Body of pancreas (tissue), 4 donors: Measurements from ENCODE around the gene GMPR. TPM values are rescaled to one million over a fixed set of nuclear protein-coding genes. Genes with fewer than 3 reads are reported as not detected.

ENCODE experiments used
- ATAC-seq: fragments of 150-250 bp; one replicate; pipeline ENCODE4 v1.9.1; 2016
- DNase-seq, 4 donors: peaks; one replicate each; pipeline ENCODE4 v3.0.0-alpha.2; 2019
- H3K27ac ChIP-seq, 4 donors: fragments of 200-600 bp; sonication (generic); 1 replicate in 3 of 4; 2 replicates in 1 of 4; pipeline versions ENCODE4 v1.5.1 to v1.6.1; 2016 to 2019; ENCODE audit warnings: mild to moderate bottlenecking in 1 of 4, mixed read lengths in 1 of 4, moderate library complexity in 1 of 4
- H3K27me3 ChIP-seq, 2 donors: fragments of 200-600 bp; sonication (generic); one replicate each; pipeline ENCODE4 v1.6.0; 2016; ENCODE audit warnings: mild to moderate bottlenecking in 1 of 2
- H3K36me3 ChIP-seq, 2 donors: fragments of 200-600 bp; sonication (generic); replicated peaks in 1 of 2; 2 replicates each; pipeline ENCODE4 v1.5.1; 2016; ENCODE audit warnings: low read depth in 2 of 2; ENCODE audit not compliant: insufficient read depth in 1 of 2
- H3K4me1 ChIP-seq: fragments of 200-600 bp; sonication (generic); one replicate; pipeline ENCODE4 v1.6.0; 2016
- H3K4me3 ChIP-seq, 2 donors: fragments of 200-600 bp; sonication (generic); 1 replicate in 1 of 2; 2 replicates in 1 of 2; pipeline ENCODE4 v1.5.1; 2016 to 2019
- H3K9me3 ChIP-seq, 3 donors: fragments of 200-600 bp; sonication (generic); 1 replicate in 2 of 3; 2 replicates in 1 of 3; pipeline ENCODE4 v1.5.1; 2016
- POLR2A ChIP-seq, 3 donors: fragments of 450-650 bp; IDR thresholded peaks; one replicate each; pipeline ENCODE4 v1.6.1; 2016; ENCODE audit warnings: antibody characterized with exemption in 3 of 3, mild to moderate bottlenecking in 2 of 3
- WGBS, 2 donors: methylation state at CpG; one replicate each; pipeline ENCODE4 v1.1.5; 2017; 5-methylcytosine and 5-hydroxymethylcytosine counted together
- intact Hi-C: fragments of 100-400 bp; cut with DNase I; formaldehyde crosslinking; loops from one replicate; pipeline ENCODE4 v1.15.1; 2023
- total RNA-seq, 2 donors: library from RNA; depleted of rRNA; stranded (reverse); fragments of >200 nt; gene quantifications; one replicate each; pipeline ENCODE4 v1.1.0, GENCODE V29; 2016
- TF ChIP-seq, protein P1 (sequence below), 7 experiments: fragments of 450-650 bp in 4 of 7; fragments of 200-600 bp in 3 of 7; sonication (generic) in 3 of 7; IDR thresholded peaks; one replicate each; pipeline ENCODE4 v1.5.1; 2016 to 2019; ENCODE audit warnings: antibody characterized with exemption in 7 of 7

Gene GMPR
- total RNA-seq, 2 donors from 2014 or later = 7.9 to 14.0 TPM

DNA sequence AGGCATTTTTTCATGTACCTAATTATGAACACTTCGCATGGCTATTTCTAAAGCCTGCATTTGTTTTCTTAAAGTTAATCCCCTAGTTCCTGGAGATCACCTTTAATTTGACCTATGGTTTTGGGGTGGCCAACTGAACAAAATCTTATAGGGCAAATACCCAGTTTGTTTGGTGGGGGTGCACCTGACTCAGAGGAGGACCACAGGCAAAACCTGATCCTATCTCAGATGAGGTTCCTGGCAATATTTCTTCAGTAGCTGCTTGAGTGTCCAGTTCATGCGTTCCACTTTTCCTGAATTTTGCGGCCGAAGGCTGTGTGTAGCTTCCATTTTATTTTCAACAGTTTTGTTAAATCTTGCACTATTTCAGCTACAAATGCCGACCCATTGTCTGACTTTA, 10.3 kb upstream of the GMPR start:
- WGBS, 2 donors = 92 to 94% methylated on average over 5 of the region's 5 CpGs
- no peak for TF ChIP-seq POLR2A (IDR thresholded peaks at IDR 0.05)
- TF ChIP-seq, protein P1, sequence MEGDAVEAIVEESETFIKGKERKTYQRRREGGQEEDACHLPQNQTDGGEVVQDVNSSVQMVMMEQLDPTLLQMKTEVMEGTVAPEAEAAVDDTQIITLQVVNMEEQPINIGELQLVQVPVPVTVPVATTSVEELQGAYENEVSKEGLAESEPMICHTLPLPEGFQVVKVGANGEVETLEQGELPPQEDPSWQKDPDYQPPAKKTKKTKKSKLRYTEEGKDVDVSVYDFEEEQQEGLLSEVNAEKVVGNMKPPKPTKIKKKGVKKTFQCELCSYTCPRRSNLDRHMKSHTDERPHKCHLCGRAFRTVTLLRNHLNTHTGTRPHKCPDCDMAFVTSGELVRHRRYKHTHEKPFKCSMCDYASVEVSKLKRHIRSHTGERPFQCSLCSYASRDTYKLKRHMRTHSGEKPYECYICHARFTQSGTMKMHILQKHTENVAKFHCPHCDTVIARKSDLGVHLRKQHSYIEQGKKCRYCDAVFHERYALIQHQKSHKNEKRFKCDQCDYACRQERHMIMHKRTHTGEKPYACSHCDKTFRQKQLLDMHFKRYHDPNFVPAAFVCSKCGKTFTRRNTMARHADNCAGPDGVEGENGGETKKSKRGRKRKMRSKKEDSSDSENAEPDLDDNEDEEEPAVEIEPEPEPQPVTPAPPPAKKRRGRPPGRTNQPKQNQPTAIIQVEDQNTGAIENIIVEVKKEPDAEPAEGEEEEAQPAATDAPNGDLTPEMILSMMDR (IDR thresholded peaks at IDR 0.05) = no peak
- ATAC-seq (no peak), DNase-seq (no peak)
- H3K27ac ChIP-seq = no peak overlapping the region
- H3K27me3 ChIP-seq = no peaks in the 10 kb centered on the region
- peaks cover 20% of the 10 kb centered on the region for H3K4me1 ChIP-seq
- H3K4me3 ChIP-seq = no peak overlapping the region
- no peaks in the 10 kb centered on the region for H3K36me3 ChIP-seq
- intact Hi-C loops = no loop called here
- H3K9me3 ChIP-seq = no peaks in the 10 kb centered on the region

DNA sequence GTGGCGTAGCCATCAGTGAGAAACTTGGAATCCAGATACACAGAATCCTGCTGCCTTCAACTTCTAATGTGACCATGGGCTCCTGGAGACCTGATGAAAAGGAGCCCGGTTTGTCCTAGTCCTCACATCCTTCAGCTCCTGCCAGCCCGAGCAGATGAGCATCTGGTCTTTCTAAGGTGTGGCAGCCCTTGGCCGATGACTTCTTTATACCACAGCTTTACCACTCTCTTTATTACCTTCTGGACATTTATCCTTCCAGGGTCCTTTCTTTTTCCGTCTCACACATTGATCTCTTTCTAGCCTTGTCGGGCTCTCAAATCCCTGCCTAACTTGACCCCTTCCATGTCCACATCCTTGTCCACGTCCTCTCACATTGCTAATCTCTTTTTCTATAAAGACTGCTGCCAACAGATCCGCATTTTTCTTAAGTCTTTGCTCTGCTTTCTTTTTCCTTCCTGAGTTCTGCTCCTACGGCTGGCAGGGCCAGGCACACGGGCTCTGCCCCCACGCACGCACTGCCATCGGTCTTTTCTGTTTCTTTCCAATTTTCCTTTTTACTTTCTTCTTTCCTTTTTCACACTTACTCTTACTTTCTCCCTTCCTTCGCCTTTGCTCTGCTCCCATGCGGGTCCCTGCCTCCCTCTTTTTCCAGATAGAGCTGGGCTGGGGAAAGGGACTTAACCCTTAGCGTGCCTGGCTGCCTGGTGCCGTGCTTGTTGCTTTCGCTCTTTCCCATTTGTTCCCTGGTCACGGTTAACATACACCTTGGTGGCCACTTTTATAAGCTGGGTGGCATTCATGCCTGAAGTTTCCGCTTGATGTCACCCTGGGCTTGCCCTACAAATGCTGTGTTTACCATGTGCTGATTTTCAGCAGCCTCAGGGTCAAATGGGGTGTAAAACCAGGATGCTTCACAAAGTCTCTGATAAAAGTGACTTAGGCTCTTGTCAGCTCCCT, 9.4 kb upstream of the GMPR start:
- intact Hi-C loops = no loop called here
- ATAC-seq (peak; percentile 55), DNase-seq (peak in 2 of 4 donors; percentile 35 to 38)

GRCh38 chr6:16229700-16230099, 8.7 kb upstream of the GMPR start:
- peak in 1 of 4 donors; percentile 18 for DNase-seq
- ATAC-seq = no peak

More for the DNA sequence above, 9.4 kb upstream of the GMPR start:
- Histone ChIP-seq H3K27ac (no peak overlapping the region), H3K36me3 (no peaks in the 10 kb centered on the region), H3K4me3 (no peak overlapping the region), H3K9me3 (no peaks in the 10 kb centered on the region), H3K4me1 (peaks cover 13% of the 10 kb centered on the region), H3K27me3 (no peaks in the 10 kb centered on the region)
- TF ChIP-seq, protein P1 (IDR thresholded peaks at IDR 0.05) = peak in 5 of 7 experiments; percentile 12 to 54 (median 40)
- no peak for TF ChIP-seq POLR2A (IDR thresholded peaks at IDR 0.05)
- 38 to 40% methylated on average over 19 to 20 of the region's 20 CpGs for WGBS, 2 donors

DNA sequence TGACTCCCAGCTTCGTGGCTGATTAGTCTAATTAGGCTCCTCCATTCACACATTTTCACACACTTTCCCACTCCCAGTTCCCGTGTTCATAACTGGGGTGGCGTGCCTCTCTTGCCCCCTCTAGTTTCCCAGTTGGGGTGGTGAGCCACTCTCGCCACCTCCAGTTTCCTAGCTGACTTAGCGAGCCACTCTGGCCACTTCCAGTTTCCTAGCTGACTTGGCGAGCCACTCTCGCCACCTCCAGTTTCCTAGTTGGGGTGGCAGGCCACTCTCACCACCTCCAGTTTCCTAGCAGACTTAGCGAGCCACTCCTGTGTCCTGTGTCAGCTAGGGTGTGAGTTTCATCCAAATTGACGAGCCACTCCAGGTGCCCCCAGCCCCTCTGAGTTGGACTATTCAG, 7.4 kb upstream of the GMPR start:
- TF ChIP-seq POLR2A (IDR thresholded peaks at IDR 0.05) = no peak
- TF ChIP-seq, protein P1 (IDR thresholded peaks at IDR 0.05) = no peak
- H3K4me3 ChIP-seq = no peak overlapping the region
- ATAC-seq = no peak
- no peaks in the 10 kb centered on the region for H3K9me3 ChIP-seq
- peaks cover 13% of the 10 kb centered on the region for H3K4me1 ChIP-seq
- DNase-seq = no peak
- intact Hi-C loops = no loop called here
- no peak overlapping the region for H3K27ac ChIP-seq
- H3K36me3 ChIP-seq = no peaks in the 10 kb centered on the region
- no peaks in the 10 kb centered on the region for H3K27me3 ChIP-seq
- WGBS, 2 donors = 76 to 81% methylated on average over 8 to 9 of the region's 9 CpGs

More at GRCh38 chr6:16229700-16230099, 8.7 kb upstream of the GMPR start:
- WGBS, 2 donors = 19 to 31% methylated on average over 6 of the region's 6 CpGs
- Histone ChIP-seq H3K27ac (no peak overlapping the region), H3K9me3 (no peaks in the 10 kb centered on the region), H3K36me3 (no peaks in the 10 kb centered on the region), H3K4me1 (peaks cover 10% of the 10 kb centered on the region), H3K4me3 (no peak overlapping the region), H3K27me3 (no peaks in the 10 kb centered on the region)
- TF ChIP-seq, protein P1 (IDR thresholded peaks at IDR 0.05) = no peak
- no peak for TF ChIP-seq POLR2A (IDR thresholded peaks at IDR 0.05)
- intact Hi-C loops = no loop called here
